ENCODE data around the gene CTSE.

GRCh38 chr1:205973377-205974232 lies 50.1 kb downstream of the CTSE start:
- TF ChIP-seq SUZ12 (IDR thresholded peaks at IDR 0.05; ENCODE audit: extremely low read depth, insufficient read depth, insufficient read length) (no peak), ZNF274 (IDR thresholded peaks at IDR 0.05; ENCODE audit: low read depth, low read length) (no peak)

All from NT2/D1 (cell line).